HepG2 (cell line): ENCODE results near the gene LYZ. TPM values are rescaled to one million over a fixed set of nuclear protein-coding genes. Genes with fewer than 3 reads are reported as not detected.
A peak's percentile ranks its signal among the peaks of the same experiment; 100 is the strongest.

Experiments
- BHLHE40 ChIP-seq: IDR thresholded peaks from 2 replicates; pipeline ENCODE4 v1.6.1; 2011; ENCODE audit warnings: low read length, improper control_type of control experiment
- DBP ChIP-seq: sonication (generic); formaldehyde crosslinking; IDR thresholded peaks from 2 replicates; pipeline ENCODE4 v1.4.0; 2020; ENCODE audit warnings: missing genetic modification reagents; ENCODE audit errors: not compliant biosample characterization
- E2F5 ChIP-seq: sonication (generic); formaldehyde crosslinking; conservative IDR thresholded peaks from 2 replicates; pipeline ENCODE4 v1.4.0; 2020; ENCODE audit warnings: missing genetic modification reagents
- ELF3 ChIP-seq: IDR thresholded peaks from 2 replicates; pipeline ENCODE4 v1.6.1; 2016; ENCODE audit warnings: missing genetic modification reagents, missing compliant biosample characterization
- FIP1L1 ChIP-seq: fragments of 200-400 bp; formaldehyde crosslinking; IDR thresholded peaks from 2 replicates; pipeline ENCODE4 v1.6.1; 2018; ENCODE audit warnings: low read depth, mild to moderate bottlenecking, low read length, moderate library complexity, borderline replicate concordance; ENCODE audit not compliant: insufficient read depth
- FLYWCH1 ChIP-seq: sonication (generic); formaldehyde crosslinking; IDR thresholded peaks from 2 replicates; pipeline ENCODE4 v1.8.1; 2023; ENCODE audit warnings: mild to moderate bottlenecking, missing genetic modification reagents
- FOXP1 ChIP-seq, 2 experiments: fragments of 450-650 bp in 1 of 2; IDR thresholded peaks; 2 replicates each; pipeline ENCODE4 v1.6.1; 2017 to 2018; ENCODE audit warnings: antibody characterized with exemption in 1 of 2
- HCFC1 ChIP-seq: fragments of 150-350 bp; IDR thresholded peaks from 2 replicates; pipeline ENCODE4 v1.6.1; 2014; ENCODE audit warnings: low read depth, low read length
- KMT2B ChIP-seq: IDR thresholded peaks from 2 replicates; pipeline ENCODE4 v1.6.1; 2016; ENCODE audit warnings: missing genetic modification reagents, missing compliant biosample characterization
- MEIS2 ChIP-seq: sonication (generic); formaldehyde crosslinking; IDR thresholded peaks from 2 replicates; pipeline ENCODE4 v1.9.0; 2021; ENCODE audit warnings: mild to moderate bottlenecking, missing genetic modification reagents
- PRDM4 ChIP-seq: sonication (generic); formaldehyde crosslinking; IDR thresholded peaks from 2 replicates; pipeline ENCODE4 v1.9.0; 2021; ENCODE audit warnings: missing genetic modification reagents, borderline replicate concordance
- PTBP1 ChIP-seq: fragments of 200-400 bp; formaldehyde crosslinking; IDR thresholded peaks from 2 replicates; pipeline ENCODE4 v1.6.1; 2018; ENCODE audit warnings: low read length, low read depth; ENCODE audit not compliant: poor library complexity, severe bottlenecking
- SMAD3 ChIP-seq: sonication (generic); formaldehyde crosslinking; IDR thresholded peaks from 2 replicates; pipeline ENCODE4 v1.4.0; 2020; ENCODE audit warnings: missing genetic modification reagents
- SP2 ChIP-seq: sonication (generic); formaldehyde crosslinking; IDR thresholded peaks from 2 replicates; pipeline ENCODE4 v1.5.1; 2020; ENCODE audit warnings: mild to moderate bottlenecking, missing genetic modification reagents
- ZFAT ChIP-seq: sonication (generic); formaldehyde crosslinking; conservative IDR thresholded peaks from 2 replicates; pipeline ENCODE4 v1.8.1; 2023; ENCODE audit warnings: missing genetic modification reagents, inconsistent platforms
- ZFY ChIP-seq: sonication (generic); formaldehyde crosslinking; IDR thresholded peaks from 2 replicates; pipeline ENCODE4 v1.4.0; 2020; ENCODE audit warnings: missing genetic modification reagents
- ZMAT3 ChIP-seq: sonication (generic); formaldehyde crosslinking; conservative IDR thresholded peaks from 2 replicates; pipeline ENCODE4 v1.7.0; 2021; ENCODE audit warnings: missing genetic modification reagents
- ZNF160 ChIP-seq: sonication (generic); formaldehyde crosslinking; IDR thresholded peaks from 2 replicates; pipeline ENCODE4 v1.8.0; 2022; ENCODE audit warnings: mild to moderate bottlenecking, inconsistent platforms, missing genetic modification reagents
- ZNF20 ChIP-seq: sonication (generic); formaldehyde crosslinking; IDR thresholded peaks from 2 replicates; pipeline ENCODE4 v1.4.0; 2020; ENCODE audit warnings: mild to moderate bottlenecking, moderate library complexity, missing genetic modification reagents
- ZNF335 ChIP-seq: sonication (generic); formaldehyde crosslinking; IDR thresholded peaks from 2 replicates; pipeline ENCODE4 v1.4.0; 2020; ENCODE audit warnings: missing genetic modification reagents
- ZNF441 ChIP-seq: sonication (generic); formaldehyde crosslinking; IDR thresholded peaks from 2 replicates; pipeline ENCODE4 v1.7.0; 2021; ENCODE audit warnings: missing genetic modification reagents, borderline replicate concordance
- ZNF543 ChIP-seq: sonication (generic); formaldehyde crosslinking; IDR thresholded peaks from 2 replicates; pipeline ENCODE4 v1.4.0; 2020; ENCODE audit warnings: mild to moderate bottlenecking, missing genetic modification reagents
- ZNF550 ChIP-seq: sonication (generic); formaldehyde crosslinking; IDR thresholded peaks from 2 replicates; pipeline ENCODE4 v1.4.0; 2020; ENCODE audit warnings: mild to moderate bottlenecking, missing genetic modification reagents, borderline replicate concordance
- ZNF572 ChIP-seq: sonication (generic); formaldehyde crosslinking; IDR thresholded peaks from 2 replicates; pipeline ENCODE4 v1.5.1; 2020; ENCODE audit warnings: mild to moderate bottlenecking, missing genetic modification reagents
- ZNF605 ChIP-seq: sonication (generic); formaldehyde crosslinking; IDR thresholded peaks from 2 replicates; pipeline ENCODE4 v1.8.0; 2022; ENCODE audit warnings: mild to moderate bottlenecking, missing genetic modification reagents
- polyA plus RNA-seq, 8 experiments: library from polyadenylated mRNA; depleted of rRNA in 3 of 8; stranded (reverse) in 7 of 8; unstranded in 1 of 8; fragments of >200 nt; fragmentation: Illumina TruSeq in 4 of 8; extraction: Trizol in 4 of 8; gene quantifications; 2 replicates each; pipeline versions ENCODE4 v1.2.1 to v1.2.3, GENCODE V29; 2011 to 2016; ENCODE audit warnings: low read depth in 4 of 8, missing spikeins in 1 of 8, mixed read lengths in 1 of 8; ENCODE audit not compliant: insufficient read depth in 1 of 8
- total RNA-seq, 5 experiments: library from RNA; depleted of rRNA; stranded (reverse); fragments of >200 nt; fragmentation: Illumina TruSeq; extraction: Trizol; gene quantifications; 2 replicates each; pipeline ENCODE4 v1.2.3, GENCODE V29; 2016; ENCODE audit warnings: low read depth in 1 of 5

The LYZ gene
- total and polyA plus RNA-seq, 2 of the 13 experiments (the other 11 are each of a cell fraction or from before 2014, with no cell fraction given) = 1,788 to 2,054 TPM

- no peak for TF ChIP-seq ZNF550 (CRISPR knock-in tag)
- no peak for TF ChIP-seq SMAD3 (CRISPR knock-in tag)
- TF ChIP-seq ZFY (CRISPR knock-in tag) = peak; percentile 98
- no peak for TF ChIP-seq PTBP1
- peak; percentile 94 for TF ChIP-seq FLYWCH1
- TF ChIP-seq ZNF572 (CRISPR knock-in tag) = no peak
- peak; percentile 60; the same call in 1 of the 2 replicates for TF ChIP-seq ZNF160 (CRISPR knock-in tag)
- TF ChIP-seq ZFAT (CRISPR knock-in tag) = 0 out of 2 replicates have a peak, but pooled peaks have one; percentile 36
- peak; percentile 62; the same call in 1 of the 2 replicates for TF ChIP-seq ZNF441
- TF ChIP-seq FOXP1 (IDR thresholded peaks at IDR 0.05) = no peak
- TF ChIP-seq FOXP1 (CRISPR knock-in tag; IDR thresholded peaks at IDR 0.05) = no peak
- TF ChIP-seq DBP = no peak
- peak; percentile 97 for TF ChIP-seq ZNF605 (CRISPR knock-in tag)
- TF ChIP-seq ELF3 (CRISPR knock-in tag) = peak; percentile 32; the same call in 1 of the 2 replicates
- TF ChIP-seq E2F5 (CRISPR knock-in tag) = peak; percentile 81
- no peak for TF ChIP-seq PRDM4
- TF ChIP-seq MEIS2 = peak; percentile 60; the same call in 1 of the 2 replicates
- TF ChIP-seq SP2 (CRISPR knock-in tag) = 0 out of 2 replicates have a peak, but pooled peaks have one; percentile 35
- peak; percentile 73; the same call in 1 of the 2 replicates for TF ChIP-seq ZNF20 (CRISPR knock-in tag)
- peak; percentile 71 for TF ChIP-seq ZMAT3 (CRISPR knock-in tag)
- TF ChIP-seq HCFC1 = peak; percentile 20; the same call in 1 of the 2 replicates
- peak; percentile 86 for TF ChIP-seq KMT2B
- no peak for TF ChIP-seq FIP1L1
- TF ChIP-seq ZNF543 = 0 out of 2 replicates have a peak, but pooled peaks have one; percentile 73
- no peak for TF ChIP-seq ZNF335
- TF ChIP-seq BHLHE40 = 0 out of 2 replicates have a peak, but pooled peaks have one; percentile 2
These were observed 11.6 kb downstream of the LYZ start, which contains the start of gene YEATS4 (continued) for GRCh38 chr12:69359531-69360347.
